ENCODE data around the gene LEPROT.

- TF ChIP-seq PATZ1 (tag by site-specific recombination; IDR thresholded peaks at IDR 0.05) (no peak), CTCF (tag by site-specific recombination; IDR thresholded peaks at IDR 0.05) (no peak), ZBTB26 (tag by site-specific recombination; optimal IDR thresholded peaks at IDR 0.05) (no peak)
Observed at GRCh38 chr1:65393347-65393746, 27.1 kb upstream of the LEPROT start.

Measured in HEK293 (cell line).